ENCODE measurements around the gene RPP14. TPM values are rescaled to one million over a fixed set of nuclear protein-coding genes. Genes with fewer than 3 reads are reported as not detected.

Gene RPP14
- total RNA-seq, 1 experiment from 2014 or later: 22.4 TPM

GRCh38 chr3:58299075-58299474 is 7.0 kb upstream of the RPP14 start:
- Histone ChIP-seq H3K4me1 (ENCODE audit: control insufficient read depth in 1 of 2, insufficient read depth in 2 of 2, low read length in 2 of 2) (no peaks in the 10 kb centered on the region), H3K27me3 (ENCODE audit: insufficient read depth, low read length) (no peaks in the 10 kb centered on the region), H3K9me2 (ENCODE audit: insufficient read depth) (no peaks in the 10 kb centered on the region), H3K4me2 (ENCODE audit: low read length) (no peak overlapping the region), H3K79me2 (ENCODE audit: insufficient read depth, low read length) (no peaks in the 10 kb centered on the region), H3K4me3 (replicated peaks in 1 of 2; ENCODE audit: low read depth in 1 of 2, low read length in 2 of 2) (no peak overlapping the region), H3K27ac (ENCODE audit: low read depth, low read length) (no peak overlapping the region), H2AFZ (ENCODE audit: low read depth, low read length, poor library complexity, severe bottlenecking) (no peak overlapping the region), H3K36me3 (ENCODE audit: control insufficient read depth in 1 of 2, insufficient read depth in 2 of 2, low read length in 2 of 2) (no peaks in the 10 kb centered on the region), H4K20me1 (ENCODE audit: insufficient read depth) (no peaks in the 10 kb centered on the region), H3K9me3 (ENCODE audit: control insufficient read depth in 1 of 2, insufficient read depth in 1 of 2, low read depth in 1 of 2, low read length in 2 of 2) (no peaks in the 10 kb centered on the region), H3K9ac (ENCODE audit: low read length) (no peak overlapping the region)
- DNase-seq (ENCODE audit: low read depth, low spot score) (no peak), ATAC-seq (no peak)
- intact Hi-C loops (cut with micrococcal nuclease): no loop called here
- TF ChIP-seq RAD21 (IDR thresholded peaks at IDR 0.05; ENCODE audit: low read depth) (no peak), ZNF274 (IDR thresholded peaks at IDR 0.05; ENCODE audit: low read depth, low read length) (no peak), JUND (IDR thresholded peaks at IDR 0.05) (no peak), TCF7L2 (IDR thresholded peaks at IDR 0.05; ENCODE audit: borderline replicate concordance, extremely low read depth, insufficient read depth, insufficient read length) (no peak), YY1 (IDR thresholded peaks at IDR 0.05; ENCODE audit: extremely low read depth, insufficient replicate concordance, low read depth, low read length) (no peak), ZFX (IDR thresholded peaks at IDR 0.05) (no peak), EZH2phosphoT487 (IDR thresholded peaks at IDR 0.05; ENCODE audit: borderline replicate concordance) (no peak), SIN3A (IDR thresholded peaks at IDR 0.05; ENCODE audit: low read depth) (no peak), FOSL1 (IDR thresholded peaks at IDR 0.05; ENCODE audit: low read depth) (no peak), CBX3 (IDR thresholded peaks at IDR 0.05; ENCODE audit: low read depth) (no peak), POLR2A (IDR thresholded peaks at IDR 0.05; ENCODE audit: borderline replicate concordance, extremely low read depth, insufficient read depth, insufficient read length) (no peak), ELF1 (IDR thresholded peaks at IDR 0.05; ENCODE audit: borderline replicate concordance, low read depth) (no peak), POLR2AphosphoS5 (IDR thresholded peaks at IDR 0.05; ENCODE audit: low read depth, low read length) (no peak), CEBPB (IDR thresholded peaks at IDR 0.05; ENCODE audit: low read depth) (no peak), EGR1 (IDR thresholded peaks at IDR 0.05; ENCODE audit: low read depth) (no peak), SP1 (IDR thresholded peaks at IDR 0.05; ENCODE audit: low read depth) (no peak)
- TF ChIP-seq, protein P1, sequence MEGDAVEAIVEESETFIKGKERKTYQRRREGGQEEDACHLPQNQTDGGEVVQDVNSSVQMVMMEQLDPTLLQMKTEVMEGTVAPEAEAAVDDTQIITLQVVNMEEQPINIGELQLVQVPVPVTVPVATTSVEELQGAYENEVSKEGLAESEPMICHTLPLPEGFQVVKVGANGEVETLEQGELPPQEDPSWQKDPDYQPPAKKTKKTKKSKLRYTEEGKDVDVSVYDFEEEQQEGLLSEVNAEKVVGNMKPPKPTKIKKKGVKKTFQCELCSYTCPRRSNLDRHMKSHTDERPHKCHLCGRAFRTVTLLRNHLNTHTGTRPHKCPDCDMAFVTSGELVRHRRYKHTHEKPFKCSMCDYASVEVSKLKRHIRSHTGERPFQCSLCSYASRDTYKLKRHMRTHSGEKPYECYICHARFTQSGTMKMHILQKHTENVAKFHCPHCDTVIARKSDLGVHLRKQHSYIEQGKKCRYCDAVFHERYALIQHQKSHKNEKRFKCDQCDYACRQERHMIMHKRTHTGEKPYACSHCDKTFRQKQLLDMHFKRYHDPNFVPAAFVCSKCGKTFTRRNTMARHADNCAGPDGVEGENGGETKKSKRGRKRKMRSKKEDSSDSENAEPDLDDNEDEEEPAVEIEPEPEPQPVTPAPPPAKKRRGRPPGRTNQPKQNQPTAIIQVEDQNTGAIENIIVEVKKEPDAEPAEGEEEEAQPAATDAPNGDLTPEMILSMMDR (IDR thresholded peaks at IDR 0.05 in 2 of 3, conservative IDR thresholded peaks at IDR 0.05 in 1 of 3; ENCODE audit: borderline replicate concordance in 1 of 3, insufficient read depth in 1 of 3, low read depth in 2 of 3, low read length in 2 of 3): no peak
- TF ChIP-seq, protein P2, sequence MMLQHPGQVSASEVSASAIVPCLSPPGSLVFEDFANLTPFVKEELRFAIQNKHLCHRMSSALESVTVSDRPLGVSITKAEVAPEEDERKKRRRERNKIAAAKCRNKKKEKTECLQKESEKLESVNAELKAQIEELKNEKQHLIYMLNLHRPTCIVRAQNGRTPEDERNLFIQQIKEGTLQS (IDR thresholded peaks at IDR 0.05): no peak
- BruUV-seq (replicated peaks): no TSS peak
- ChIA-PET CTCF (interaction anchor here (0.9 to 8.2 kb wide), 4 partner anchors 102 to 121 kb away, joined by 3 to 116 read pairs (median 10); no protein-coding TSS in a partner anchor), RAD21 (ENCODE audit: low non-redundant PET in 1 of 2, low total read pairs in 2 of 2, uncharacterized antibody in 2 of 2, unreplicated experiment in 2 of 2) (interaction anchor here (0.7 to 2.4 kb wide), 3 partner anchors 27 to 111 kb away, joined by 4 to 25 read pairs (median 15); no protein-coding TSS in a partner anchor), POLR2A (no interaction called here)

Measured in HCT116 (cell line).